K562 (cell line): ENCODE data around the gene ADAM10. TPM values are rescaled to one million over a fixed set of nuclear protein-coding genes. Genes with fewer than 3 reads are reported as not detected.

ENCODE experiments used
- ARID2 ChIP-seq: fragments of 450-650 bp; IDR thresholded peaks from 2 replicates; pipeline ENCODE4 v1.6.1; 2017; ENCODE audit warnings: antibody characterized with exemption, mild to moderate bottlenecking
- ARID4B ChIP-seq: sonication (generic); formaldehyde crosslinking; IDR thresholded peaks from 2 replicates; pipeline ENCODE4 v1.8.0; 2022; ENCODE audit warnings: mild to moderate bottlenecking, missing genetic modification reagents
- BHLHE40 ChIP-seq: IDR thresholded peaks from 2 replicates; pipeline ENCODE4 v1.6.1; 2011; ENCODE audit warnings: low read length, improper control_type of control experiment
- CHD1 ChIP-seq: fragments of 200-600 bp; sonication (generic); IDR thresholded peaks from one replicate; pipeline ENCODE4 v1.6.1; 2012; ENCODE audit warnings: mild to moderate bottlenecking, moderate library complexity, low read length, inconsistent platforms
- DPF2 ChIP-seq: fragments of 450-650 bp; IDR thresholded peaks from 2 replicates; pipeline ENCODE4 v1.6.1; 2016
- E2F5 ChIP-seq: sonication (generic); formaldehyde crosslinking; IDR thresholded peaks from 2 replicates; pipeline ENCODE4 v1.8.0; 2022; ENCODE audit warnings: mild to moderate bottlenecking, missing genetic modification reagents
- HDAC1 ChIP-seq, 2 experiments: fragments of 450-650 bp; IDR thresholded peaks; 2 replicates each; pipeline ENCODE4 v1.6.1; 2016 to 2017; ENCODE audit warnings: inconsistent platforms in 1 of 2, mild to moderate bottlenecking in 1 of 2, moderate library complexity in 1 of 2
- HDGF ChIP-seq: fragments of 450-650 bp; IDR thresholded peaks from 2 replicates; pipeline ENCODE4 v1.6.1; 2016
- IRF2 ChIP-seq: sonication (generic); formaldehyde crosslinking; IDR thresholded peaks from 2 replicates; pipeline ENCODE4 v1.8.1; 2022; ENCODE audit warnings: mild to moderate bottlenecking, missing genetic modification reagents
- MED1 ChIP-seq: sonication (generic); formaldehyde crosslinking; IDR thresholded peaks from 2 replicates; pipeline ENCODE4 v1.8.1; 2023; ENCODE audit warnings: missing genetic modification reagents, borderline replicate concordance
- PRDM10 ChIP-seq: fragments of 450-650 bp; IDR thresholded peaks from 2 replicates; pipeline ENCODE4 v1.6.1; 2018; ENCODE audit not compliant: partially characterized antibody
- RBM15 ChIP-seq: fragments of 200-400 bp; formaldehyde crosslinking; IDR thresholded peaks from 2 replicates; pipeline ENCODE4 v1.6.1; 2018; ENCODE audit warnings: mild to moderate bottlenecking, low read length, moderate library complexity; ENCODE audit not compliant: insufficient read depth
- SMAD4 ChIP-seq: fragments of 250-450 bp; sonication (Bioruptor Pico); conservative IDR thresholded peaks from 2 replicates; pipeline ENCODE4 v1.8.0; 2021; ENCODE audit warnings: inconsistent platforms, mild to moderate bottlenecking, moderate library complexity
- TFAP4 ChIP-seq: sonication (generic); formaldehyde crosslinking; IDR thresholded peaks from 2 replicates; pipeline ENCODE4 v1.8.0; 2022; ENCODE audit warnings: missing genetic modification reagents, mild to moderate bottlenecking, moderate library complexity, borderline replicate concordance
- ZBTB7A ChIP-seq: IDR thresholded peaks from 2 replicates; pipeline ENCODE4 v1.6.1; 2011; ENCODE audit warnings: low read depth, mild to moderate bottlenecking, low read length, moderate library complexity, borderline replicate concordance; ENCODE audit not compliant: control insufficient read depth
- ZNF121 ChIP-seq: sonication (generic); formaldehyde crosslinking; conservative IDR thresholded peaks from 2 replicates; pipeline ENCODE4 v1.8.0; 2022; ENCODE audit warnings: missing genetic modification reagents
- polyA plus RNA-seq, 8 experiments: library from polyadenylated mRNA; depleted of rRNA in 4 of 8; stranded (reverse) in 5 of 8; unstranded in 3 of 8; fragments of >200 nt; fragmentation: Nextera tagmentation in 2 of 8; fragmentation: Illumina TruSeq in 1 of 8; extraction: Ambion mirVana in 2 of 8; extraction: Trizol in 1 of 8; gene quantifications; 2 replicates each; pipeline versions ENCODE4 v1.2.1 to v1.2.3, GENCODE V29; 2011 to 2014; ENCODE audit warnings: inconsistent platforms in 1 of 8, missing spikeins in 1 of 8
- total RNA-seq, 7 experiments: library from RNA; depleted of rRNA in 6 of 7; stranded (reverse); fragments of >200 nt in 6 of 7; fragmentation: Illumina TruSeq in 2 of 7; extraction: Trizol in 2 of 7; gene quantifications; 2 replicates each; pipeline versions ENCODE4 v1.2.1 to v1.2.3, GENCODE V29; 2011 to 2021; ENCODE audit warnings: low replicate concordance in 1 of 7
- TF ChIP-seq, protein P1 (sequence below): fragments of 450-650 bp; formaldehyde crosslinking; IDR thresholded peaks from 2 replicates; pipeline ENCODE4 v1.4.0; 2022; ENCODE audit warnings: missing genetic modification characterization

The ADAM10 gene
- total and polyA plus RNA-seq, 9 of the 15 experiments (the other 6 are each of a cell fraction or from before 2014, with no cell fraction given), result 11.9 to 152 (median 57.3) TPM

- TF ChIP-seq CHD1 (peak; percentile 65), ARID4B (CRISPR knock-in tag) (peak; percentile 6; the same call in 1 of the 2 replicates), ARID2 (no peak), BHLHE40 (no peak; the same call in 1 of the 2 replicates), RBM15 (no peak), TFAP4 (CRISPR knock-in tag) (peak; percentile 59; the same call in 1 of the 2 replicates), ZNF121 (CRISPR knock-in tag) (no peak), PRDM10 (peak; percentile 94), E2F5 (CRISPR knock-in tag) (no peak), DPF2 (no peak), SMAD4 (CRISPR knock-in tag) (peak; percentile 92), MED1 (no peak), IRF2 (CRISPR knock-in tag) (no peak), HDAC1 (IDR thresholded peaks at IDR 0.05) (0 out of 4 replicates have a peak, but pooled peaks of 1 of the 2 experiments have one; percentile 39), ZBTB7A (peak; percentile 67; the same call in 1 of the 2 replicates), HDGF (no peak)
- TF ChIP-seq, protein P1, sequence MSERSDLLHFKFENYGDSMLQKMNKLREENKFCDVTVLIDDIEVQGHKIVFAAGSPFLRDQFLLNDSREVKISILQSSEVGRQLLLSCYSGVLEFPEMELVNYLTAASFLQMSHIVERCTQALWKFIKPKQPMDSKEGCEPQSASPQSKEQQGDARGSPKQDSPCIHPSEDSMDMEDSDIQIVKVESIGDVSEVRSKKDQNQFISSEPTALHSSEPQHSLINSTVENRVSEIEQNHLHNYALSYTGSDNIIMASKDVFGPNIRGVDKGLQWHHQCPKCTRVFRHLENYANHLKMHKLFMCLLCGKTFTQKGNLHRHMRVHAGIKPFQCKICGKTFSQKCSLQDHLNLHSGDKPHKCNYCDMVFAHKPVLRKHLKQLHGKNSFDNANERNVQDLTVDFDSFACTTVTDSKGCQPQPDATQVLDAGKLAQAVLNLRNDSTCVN (CRISPR knock-in tag), result no peak
Observed at GRCh38 chr15:58748852-58749531, 515 bp downstream of the ADAM10 start (continued).
